SK-N-SH (cell line): ENCODE results near the gene RAB25. TPM values are rescaled to one million over a fixed set of nuclear protein-coding genes. Genes with fewer than 3 reads are reported as not detected.

Experiments used
- CTCF ChIA-PET: fragments of 300-600, 350-600 bp; formaldehyde crosslinking; extraction: SDS; loops from one replicate; lab custom pipeline; 2021; lab: Yijun Ruan, JAX
- POLR2A ChIA-PET: fragments of 350-600 bp; sonication (Branson Sonifier 250); formaldehyde crosslinking; extraction: SDS; loops from one replicate; lab custom pipeline; 2020; ENCODE audit warnings: antibody characterized with exemption, inconsistent platforms; lab: Yijun Ruan, JAX
- DNase-seq: peaks from one replicate; pipeline ENCODE4 v3.0.0; 2012
- H2AFZ ChIP-seq: fragments of 200-600 bp; sonication (generic); 2 replicates; pipeline ENCODE4 v1.8.1; 2016; ENCODE audit warnings: antibody characterized with exemption, mild to moderate bottlenecking, low read depth
- H3F3A ChIP-seq: fragments of 200-600 bp; sonication (generic); replicated peaks from 2 replicates; pipeline ENCODE3; 2016; ENCODE audit warnings: antibody characterized with exemption, mild to moderate bottlenecking; ENCODE audit not compliant: insufficient read depth
- H3K27ac ChIP-seq, 2 experiments: fragments of 200-500 bp in 1 of 2; fragments of 200-600 bp in 1 of 2; sonication (Bioruptor generic) in 1 of 2; sonication (generic), shearing (Covaris generic) in 1 of 2; 2 replicates each; pipeline versions ENCODE4 v1.5.1 to v1.6.1; 2014 to 2016; ENCODE audit warnings: low read depth in 2 of 2, inconsistent platforms in 1 of 2, low read length in 1 of 2, mild to moderate bottlenecking in 1 of 2, mixed read lengths in 1 of 2
- H3K27me3 ChIP-seq: fragments of 200-600 bp; sonication (generic), shearing (Covaris generic); 2 replicates; pipeline ENCODE4 v1.6.1; 2016; ENCODE audit warnings: mixed run types; ENCODE audit not compliant: insufficient read depth
- H3K36me3 ChIP-seq, 2 experiments: fragments of 200-500 bp in 1 of 2; fragments of 200-600 bp in 1 of 2; sonication (Bioruptor generic) in 1 of 2; sonication (generic) in 1 of 2; replicated peaks in 1 of 2; 2 replicates each; pipeline versions ENCODE3 to v1.5.1; 2014 to 2016; ENCODE audit warnings: low read length in 1 of 2, mild to moderate bottlenecking in 1 of 2; ENCODE audit not compliant: insufficient read depth in 2 of 2, control insufficient read depth in 1 of 2
- H3K4me1 ChIP-seq, 2 experiments: fragments of 200-500 bp in 1 of 2; fragments of 200-600 bp in 1 of 2; sonication (Bioruptor generic) in 1 of 2; sonication (generic), shearing (Covaris generic) in 1 of 2; 2 replicates each; pipeline versions ENCODE4 v1.5.1 to v1.6.1; 2014 to 2016; ENCODE audit warnings: low read depth in 1 of 2, low read length in 1 of 2, mixed run types in 1 of 2; ENCODE audit not compliant: insufficient read depth in 2 of 2, control insufficient read depth in 1 of 2
- H3K4me2 ChIP-seq: fragments of 200-600 bp; sonication (generic), shearing (Covaris generic); 2 replicates; pipeline ENCODE4 v1.6.1; 2017; ENCODE audit warnings: mixed run types
- H3K4me3 ChIP-seq, 2 experiments: fragments of 200-500 bp in 1 of 2; fragments of 200-600 bp in 1 of 2; sonication (Bioruptor generic) in 1 of 2; sonication (generic), shearing (Covaris generic) in 1 of 2; 2 replicates each; pipeline versions ENCODE4 v1.5.1 to v1.8.1; 2014 to 2016; ENCODE audit warnings: low read depth in 2 of 2, inconsistent platforms in 1 of 2, low read length in 1 of 2, mild to moderate bottlenecking in 1 of 2, mixed read lengths in 1 of 2, moderate library complexity in 1 of 2
- H3K79me2 ChIP-seq: fragments of 200-600 bp; sonication (generic); 2 replicates; pipeline ENCODE4 v1.8.1; 2017; ENCODE audit warnings: mild to moderate bottlenecking; ENCODE audit not compliant: insufficient read depth
- H3K9ac ChIP-seq: fragments of 200-600 bp; sonication (generic); 2 replicates; pipeline ENCODE4 v1.6.1; 2017; ENCODE audit warnings: mixed run types
- H3K9me2 ChIP-seq: fragments of 200-600 bp; sonication (generic); 2 replicates; pipeline ENCODE4 v1.6.1; 2017; ENCODE audit warnings: mixed run types
- H3K9me3 ChIP-seq: fragments of 200-600 bp; sonication (generic); 2 replicates; pipeline ENCODE4 v1.6.1; 2017; ENCODE audit warnings: mixed run types, mild to moderate bottlenecking, moderate library complexity
- H4K20me1 ChIP-seq: fragments of 200-600 bp; sonication (generic); 2 replicates; pipeline ENCODE4 v1.6.1; 2017; ENCODE audit warnings: mild to moderate bottlenecking, mixed run types; ENCODE audit not compliant: insufficient read depth
- CHD2 ChIP-seq: fragments of 150-350 bp; IDR thresholded peaks from 2 replicates; pipeline ENCODE4 v1.6.1; 2018; ENCODE audit warnings: low read length; ENCODE audit not compliant: partially characterized antibody
- EP300 ChIP-seq, 2 experiments: IDR thresholded peaks; 2 replicates each; pipeline versions ENCODE4 v1.4.0 to v1.6.1; 2012; ENCODE audit warnings: borderline replicate concordance in 1 of 2, low read depth in 1 of 2, low read length in 1 of 2
- GABPA ChIP-seq: IDR thresholded peaks from 2 replicates; pipeline ENCODE4 v1.4.0; 2012; ENCODE audit warnings: low read depth, mild to moderate bottlenecking
- JUND ChIP-seq: IDR thresholded peaks from 2 replicates; pipeline ENCODE4 v1.4.0; 2012
- POLR2AphosphoS5 ChIP-seq: IDR thresholded peaks from 2 replicates; pipeline ENCODE4 v1.6.1; 2012; ENCODE audit warnings: low read depth, low read length
- RCOR1 ChIP-seq: fragments of 150-350 bp; IDR thresholded peaks from 2 replicates; pipeline ENCODE4 v1.6.1; 2017; ENCODE audit warnings: antibody characterized with exemption, low read length
- RFX5 ChIP-seq: IDR thresholded peaks from 2 replicates; pipeline ENCODE4 v1.6.1; 2012; ENCODE audit warnings: mild to moderate bottlenecking, improper control_type of control experiment, low read length
- SMC3 ChIP-seq: IDR thresholded peaks from 2 replicates; pipeline ENCODE4 v1.6.1; 2012; ENCODE audit warnings: low read depth, low read length, improper control_type of control experiment
- TCF12 ChIP-seq: IDR thresholded peaks from 2 replicates; pipeline ENCODE4 v1.4.0; 2012
- YY1 ChIP-seq: IDR thresholded peaks from 2 replicates; pipeline ENCODE4 v1.4.0; 2012; ENCODE audit warnings: low read depth, mild to moderate bottlenecking
- WGBS: methylation state at CpG from one replicate; pipeline ENCODE4 v1.1.6; 2017; ENCODE audit warnings: low lambda C conversion rate; 5-methylcytosine and 5-hydroxymethylcytosine counted together
- polyA plus RNA-seq, 3 experiments: library from polyadenylated mRNA; depleted of rRNA; stranded (reverse); fragments of >200 nt; gene quantifications; 2 replicates each; pipeline ENCODE4 v1.2.3, GENCODE V29; 2012
- TF ChIP-seq, protein P1 (sequence below): IDR thresholded peaks from 2 replicates; pipeline ENCODE4 v1.4.0; 2012; ENCODE audit warnings: low read depth, borderline replicate concordance
- TF ChIP-seq, protein P2 (sequence below): fragments of 150-350 bp; IDR thresholded peaks from 2 replicates; pipeline ENCODE4 v1.6.1; 2016; ENCODE audit warnings: mild to moderate bottlenecking, low read depth, low read length
- TF ChIP-seq, protein P3 (sequence below): IDR thresholded peaks from 2 replicates; pipeline ENCODE4 v1.6.1; 2012; ENCODE audit warnings: mild to moderate bottlenecking, low read depth, low read length, moderate library complexity
- TF ChIP-seq, protein P4 (sequence below): IDR thresholded peaks from 2 replicates; pipeline ENCODE4 v1.4.0; 2012; ENCODE audit warnings: low read depth, borderline replicate concordance
- TF ChIP-seq, protein P5 (sequence below): IDR thresholded peaks from 2 replicates; pipeline ENCODE4; 2012

The RAB25 gene
- polyA plus RNA-seq, 1 of the 3 experiments (the other 2 are of a cell fraction) = not detected

DNA sequence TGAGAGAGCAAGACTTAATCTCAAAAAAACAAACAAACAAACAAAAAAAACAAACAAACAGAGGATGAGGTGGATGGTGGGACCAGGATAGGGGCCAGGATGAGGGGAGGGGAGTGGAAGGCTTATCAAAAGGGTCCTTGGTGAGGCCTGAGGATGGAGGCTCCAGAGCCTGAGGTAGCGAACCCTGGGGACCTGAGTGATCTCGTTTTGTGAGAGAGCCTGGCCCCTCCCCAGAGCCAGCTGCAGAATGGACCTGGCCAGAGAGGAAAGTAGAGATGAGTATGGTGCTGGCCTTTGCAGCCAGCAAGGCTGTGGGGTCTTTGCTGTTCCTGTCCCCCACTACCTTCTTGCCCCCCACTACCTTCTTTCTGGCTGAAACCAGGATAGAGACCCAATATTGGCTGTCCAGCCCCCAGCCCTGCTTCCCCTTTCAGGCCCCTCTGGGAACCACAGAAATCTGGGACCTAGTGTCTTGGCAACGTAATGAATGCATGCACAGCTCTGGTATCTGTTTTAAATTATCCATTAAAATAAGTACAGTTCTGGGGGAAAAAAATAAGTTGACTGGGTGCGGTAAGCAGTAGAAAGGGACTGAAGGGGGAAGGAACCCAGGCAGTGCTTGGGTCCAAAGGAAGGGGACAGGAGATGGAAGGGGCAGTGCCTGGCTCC, 52.5 kb downstream of the RAB25 start:
- Histone ChIP-seq H3K9ac (peak overlapping the region; percentile 100), H3K4me2 (peak overlapping the region; percentile 95), H3K27ac (peak overlapping the region; percentile 93 to 100), H3K79me2 (peaks cover 47% of the 10 kb centered on the region), H3F3A (peaks cover 42% of the 10 kb centered on the region), H3K27me3 (no peaks in the 10 kb centered on the region), H3K9me3 (no peaks in the 10 kb centered on the region), H4K20me1 (peaks cover 38% of the 10 kb centered on the region), H3K36me3 (peaks cover 0 to 26% of the 10 kb centered on the region in 2 experiments), H3K9me2 (no peaks in the 10 kb centered on the region), H3K4me1 (peaks cover 19 to 38% of the 10 kb centered on the region in 2 experiments; a peak in 3 of 4 replicates), H2AFZ (no peak overlapping the region), H3K4me3 (peak overlapping the region; percentile 74 to 94; a peak in 3 of 4 replicates)
- POLR2A ChIA-PET = interaction anchor here (0.9 to 2.3 kb wide), 7 partner anchors 9 to 793 kb away, joined by 3 to 8 read pairs (median 5); partner anchors contain the start of genes MEX3A and RUSC1
- TF ChIP-seq SMC3 = 0 out of 2 replicates have a peak, but pooled peaks have one; percentile 6
- TF ChIP-seq RCOR1 = 0 out of 2 replicates have a peak, but pooled peaks have one; percentile 22
- TF ChIP-seq EP300 (IDR thresholded peaks at IDR 0.05; ENCODE audit: borderline replicate concordance in 1 of 2, low read depth in 1 of 2, low read length in 1 of 2) = no peak
- no peak for TF ChIP-seq YY1
- peak; percentile 73 for TF ChIP-seq TCF12
- TF ChIP-seq CHD2 = peak; percentile 33
- TF ChIP-seq, protein P1, sequence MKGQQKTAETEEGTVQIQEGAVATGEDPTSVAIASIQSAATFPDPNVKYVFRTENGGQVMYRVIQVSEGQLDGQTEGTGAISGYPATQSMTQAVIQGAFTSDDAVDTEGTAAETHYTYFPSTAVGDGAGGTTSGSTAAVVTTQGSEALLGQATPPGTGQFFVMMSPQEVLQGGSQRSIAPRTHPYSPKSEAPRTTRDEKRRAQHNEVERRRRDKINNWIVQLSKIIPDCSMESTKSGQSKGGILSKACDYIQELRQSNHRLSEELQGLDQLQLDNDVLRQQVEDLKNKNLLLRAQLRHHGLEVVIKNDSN = no peak
- CTCF ChIA-PET = interaction anchor here (0.9 to 40.5 kb wide), 5 partner anchors 10 to 112 kb away, joined by 4 to 1559 read pairs (median 11); partner anchors contain the start of gene MEX3A
- peak; percentile 50 for DNase-seq
- 27% methylated on average over 4 of the region's 4 CpGs for WGBS

DNA sequence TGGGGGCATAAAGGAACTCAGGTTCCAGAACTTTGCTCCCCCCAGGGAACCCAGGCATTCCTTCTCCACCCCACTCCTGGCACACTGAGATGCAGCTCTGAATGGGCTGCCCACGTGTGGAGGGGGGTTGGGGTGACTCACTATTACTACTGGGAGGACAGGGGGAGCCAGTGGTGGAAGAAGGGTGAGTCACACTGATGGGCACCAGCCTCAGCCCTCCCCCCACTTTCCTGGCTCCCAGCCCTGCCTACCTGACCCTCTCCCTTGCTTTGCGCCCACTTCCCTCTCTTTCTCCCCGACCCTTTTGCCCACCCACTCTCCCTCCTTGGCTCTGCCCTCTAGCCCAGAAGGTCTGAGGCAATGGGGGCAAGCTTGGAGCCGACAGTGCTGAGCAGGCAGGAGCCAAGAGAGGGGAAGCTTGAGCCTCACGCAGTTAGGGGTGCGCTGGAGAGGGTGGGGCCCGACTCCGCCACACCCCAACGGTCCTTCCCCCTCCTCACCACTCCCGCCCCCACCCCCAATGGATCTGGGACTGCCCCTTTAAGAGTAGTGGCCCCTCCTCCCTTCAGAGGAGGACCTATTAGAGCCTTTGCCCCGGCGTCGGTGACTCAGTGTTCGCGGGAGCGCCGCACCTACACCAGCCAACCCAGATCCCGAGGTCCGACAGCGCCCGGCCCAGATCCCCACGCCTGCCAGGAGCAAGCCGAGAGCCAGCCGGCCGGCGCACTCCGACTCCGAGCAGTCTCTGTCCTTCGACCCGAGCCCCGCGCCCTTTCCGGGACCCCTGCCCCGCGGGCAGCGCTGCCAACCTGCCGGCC, 53.4 kb downstream of the RAB25 start, which contains the start of gene LMNA:
Gene LMNA, plus strand, starts transcription at position 611 of the 818 bp plus-strand sequence. CDS start 208 bp downstream, outside the sequence.
- peak; percentile 87 for DNase-seq
- peaks cover 56% of the 10 kb centered on the region for H3K79me2 ChIP-seq
- H3K9ac ChIP-seq = peak within 1 kb of the TSS; percentile 100
- peaks cover 28 to 42% of the 10 kb centered on the region in 2 experiments; a peak in 3 of 4 replicates for H3K4me1 ChIP-seq
- H3K9me2 ChIP-seq = no peaks in the 10 kb centered on the region
- no peak within 1 kb of the TSS for H2AFZ ChIP-seq
- ChIA-PET POLR2A (interaction anchor here (0.9 to 2.3 kb wide), 8 partner anchors 9 to 794 kb away, joined by 3 to 8 read pairs (median 4); partner anchors contain the start of genes MEX3A and RUSC1), CTCF (interaction anchor here (1.8 to 40.5 kb wide), 4 partner anchors 11 to 111 kb away, joined by 7 to 1559 read pairs (median 72); partner anchors contain the start of gene MEX3A)
- 1% methylated on average over 10 of the region's 37 CpGs for WGBS
- peak within 1 kb of the TSS; percentile 74 to 94 for H3K4me3 ChIP-seq
- peak within 1 kb of the TSS; percentile 95 for H3K4me2 ChIP-seq
- peaks cover 47% of the 10 kb centered on the region for H4K20me1 ChIP-seq
- H3K27ac ChIP-seq = peak within 1 kb of the TSS; percentile 93 to 100
- H3F3A ChIP-seq = peaks cover 51% of the 10 kb centered on the region
- H3K9me3 ChIP-seq = no peaks in the 10 kb centered on the region
- no peaks in the 10 kb centered on the region for H3K27me3 ChIP-seq
- H3K36me3 ChIP-seq = peaks cover 0 to 35% of the 10 kb centered on the region in 2 experiments
- TF ChIP-seq RFX5 = no peak
- TF ChIP-seq, protein P2, sequence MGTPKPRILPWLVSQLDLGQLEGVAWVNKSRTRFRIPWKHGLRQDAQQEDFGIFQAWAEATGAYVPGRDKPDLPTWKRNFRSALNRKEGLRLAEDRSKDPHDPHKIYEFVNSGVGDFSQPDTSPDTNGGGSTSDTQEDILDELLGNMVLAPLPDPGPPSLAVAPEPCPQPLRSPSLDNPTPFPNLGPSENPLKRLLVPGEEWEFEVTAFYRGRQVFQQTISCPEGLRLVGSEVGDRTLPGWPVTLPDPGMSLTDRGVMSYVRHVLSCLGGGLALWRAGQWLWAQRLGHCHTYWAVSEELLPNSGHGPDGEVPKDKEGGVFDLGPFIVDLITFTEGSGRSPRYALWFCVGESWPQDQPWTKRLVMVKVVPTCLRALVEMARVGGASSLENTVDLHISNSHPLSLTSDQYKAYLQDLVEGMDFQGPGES = no peak
- peak; percentile 98 for TF ChIP-seq JUND
- peak; percentile 99 for TF ChIP-seq POLR2AphosphoS5
- TF ChIP-seq, protein P3, sequence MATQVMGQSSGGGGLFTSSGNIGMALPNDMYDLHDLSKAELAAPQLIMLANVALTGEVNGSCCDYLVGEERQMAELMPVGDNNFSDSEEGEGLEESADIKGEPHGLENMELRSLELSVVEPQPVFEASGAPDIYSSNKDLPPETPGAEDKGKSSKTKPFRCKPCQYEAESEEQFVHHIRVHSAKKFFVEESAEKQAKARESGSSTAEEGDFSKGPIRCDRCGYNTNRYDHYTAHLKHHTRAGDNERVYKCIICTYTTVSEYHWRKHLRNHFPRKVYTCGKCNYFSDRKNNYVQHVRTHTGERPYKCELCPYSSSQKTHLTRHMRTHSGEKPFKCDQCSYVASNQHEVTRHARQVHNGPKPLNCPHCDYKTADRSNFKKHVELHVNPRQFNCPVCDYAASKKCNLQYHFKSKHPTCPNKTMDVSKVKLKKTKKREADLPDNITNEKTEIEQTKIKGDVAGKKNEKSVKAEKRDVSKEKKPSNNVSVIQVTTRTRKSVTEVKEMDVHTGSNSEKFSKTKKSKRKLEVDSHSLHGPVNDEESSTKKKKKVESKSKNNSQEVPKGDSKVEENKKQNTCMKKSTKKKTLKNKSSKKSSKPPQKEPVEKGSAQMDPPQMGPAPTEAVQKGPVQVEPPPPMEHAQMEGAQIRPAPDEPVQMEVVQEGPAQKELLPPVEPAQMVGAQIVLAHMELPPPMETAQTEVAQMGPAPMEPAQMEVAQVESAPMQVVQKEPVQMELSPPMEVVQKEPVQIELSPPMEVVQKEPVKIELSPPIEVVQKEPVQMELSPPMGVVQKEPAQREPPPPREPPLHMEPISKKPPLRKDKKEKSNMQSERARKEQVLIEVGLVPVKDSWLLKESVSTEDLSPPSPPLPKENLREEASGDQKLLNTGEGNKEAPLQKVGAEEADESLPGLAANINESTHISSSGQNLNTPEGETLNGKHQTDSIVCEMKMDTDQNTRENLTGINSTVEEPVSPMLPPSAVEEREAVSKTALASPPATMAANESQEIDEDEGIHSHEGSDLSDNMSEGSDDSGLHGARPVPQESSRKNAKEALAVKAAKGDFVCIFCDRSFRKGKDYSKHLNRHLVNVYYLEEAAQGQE = peak; percentile 61
- TF ChIP-seq, protein P4, sequence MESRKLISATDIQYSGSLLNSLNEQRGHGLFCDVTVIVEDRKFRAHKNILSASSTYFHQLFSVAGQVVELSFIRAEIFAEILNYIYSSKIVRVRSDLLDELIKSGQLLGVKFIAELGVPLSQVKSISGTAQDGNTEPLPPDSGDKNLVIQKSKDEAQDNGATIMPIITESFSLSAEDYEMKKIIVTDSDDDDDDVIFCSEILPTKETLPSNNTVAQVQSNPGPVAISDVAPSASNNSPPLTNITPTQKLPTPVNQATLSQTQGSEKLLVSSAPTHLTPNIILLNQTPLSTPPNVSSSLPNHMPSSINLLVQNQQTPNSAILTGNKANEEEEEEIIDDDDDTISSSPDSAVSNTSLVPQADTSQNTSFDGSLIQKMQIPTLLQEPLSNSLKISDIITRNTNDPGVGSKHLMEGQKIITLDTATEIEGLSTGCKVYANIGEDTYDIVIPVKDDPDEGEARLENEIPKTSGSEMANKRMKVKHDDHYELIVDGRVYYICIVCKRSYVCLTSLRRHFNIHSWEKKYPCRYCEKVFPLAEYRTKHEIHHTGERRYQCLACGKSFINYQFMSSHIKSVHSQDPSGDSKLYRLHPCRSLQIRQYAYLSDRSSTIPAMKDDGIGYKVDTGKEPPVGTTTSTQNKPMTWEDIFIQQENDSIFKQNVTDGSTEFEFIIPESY = peak; percentile 66; the same call in 1 of the 2 replicates
- no peak for TF ChIP-seq GABPA
- TF ChIP-seq, protein P5, sequence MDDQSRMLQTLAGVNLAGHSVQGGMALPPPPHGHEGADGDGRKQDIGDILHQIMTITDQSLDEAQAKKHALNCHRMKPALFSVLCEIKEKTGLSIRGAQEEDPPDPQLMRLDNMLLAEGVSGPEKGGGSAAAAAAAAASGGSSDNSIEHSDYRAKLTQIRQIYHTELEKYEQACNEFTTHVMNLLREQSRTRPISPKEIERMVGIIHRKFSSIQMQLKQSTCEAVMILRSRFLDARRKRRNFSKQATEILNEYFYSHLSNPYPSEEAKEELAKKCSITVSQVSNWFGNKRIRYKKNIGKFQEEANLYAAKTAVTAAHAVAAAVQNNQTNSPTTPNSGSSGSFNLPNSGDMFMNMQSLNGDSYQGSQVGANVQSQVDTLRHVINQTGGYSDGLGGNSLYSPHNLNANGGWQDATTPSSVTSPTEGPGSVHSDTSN = peak; percentile 87
